Vagina (tissue), 2 donors: Measurements from ENCODE around the gene COL5A1. TPM values are rescaled to one million over a fixed set of nuclear protein-coding genes. Genes with fewer than 3 reads are reported as not detected.

Experiments used
- DNase-seq, 2 donors: peaks; one replicate each; pipeline ENCODE4 v3.0.0-alpha.2; 2017; ENCODE audit errors: extremely low spot score in 2 of 2
- H3K27ac ChIP-seq: fragments of 200-600 bp; sonication (generic); one replicate; pipeline ENCODE4 v1.5.1; 2019
- H3K27me3 ChIP-seq: fragments of 200-600 bp; sonication (generic); one replicate; pipeline ENCODE4 v1.5.1; 2019
- H3K36me3 ChIP-seq, 2 donors: fragments of 200-600 bp; sonication (generic); one replicate each; pipeline ENCODE4 v1.5.1; 2017 to 2019
- H3K4me1 ChIP-seq: fragments of 200-600 bp; sonication (generic); one replicate; pipeline ENCODE4 v1.5.1; 2019
- H3K4me3 ChIP-seq, 2 donors: fragments of 200-600 bp; sonication (generic); 1 replicate in 1 of 2; 2 replicates in 1 of 2; pipeline ENCODE4 v1.5.1; 2016 to 2019
- H3K9me3 ChIP-seq: fragments of 200-600 bp; sonication (generic); one replicate; pipeline ENCODE4 v1.5.1; 2019
- POLR2A ChIP-seq, 2 donors: fragments of 450-650 bp; IDR thresholded peaks; one replicate each; pipeline ENCODE4 v1.6.1; 2017; ENCODE audit warnings: antibody characterized with exemption in 2 of 2, mild to moderate bottlenecking in 2 of 2, moderate library complexity in 2 of 2
- POLR2AphosphoS5 ChIP-seq, 2 donors: sonication (generic); formaldehyde crosslinking; IDR thresholded peaks; one replicate each; pipeline ENCODE4 v1.9.0; 2017; ENCODE audit warnings: antibody characterized with exemption in 2 of 2, mild to moderate bottlenecking in 2 of 2, low read depth in 1 of 2; ENCODE audit not compliant: insufficient read depth in 1 of 2
- intact Hi-C: fragments of 100-400 bp; cut with DNase I; formaldehyde crosslinking; loops from one replicate; pipeline ENCODE4 v1.15.1; 2023
- total RNA-seq: library from RNA; depleted of rRNA; stranded (reverse); fragments of >200 nt; gene quantifications from one replicate; pipeline ENCODE4 v1.2.3, GENCODE V29; 2016
- TF ChIP-seq, protein P1 (sequence below), 3 experiments: fragments of 450-650 bp in 2 of 3; fragments of 200-600 bp in 1 of 3; sonication (generic) in 1 of 3; IDR thresholded peaks; one replicate each; pipeline ENCODE4 v1.5.1; 2017 to 2019; ENCODE audit warnings: antibody characterized with exemption in 3 of 3, mild to moderate bottlenecking in 2 of 3, moderate library complexity in 2 of 3

Gene COL5A1
- total RNA-seq, 1 donor from 2014 or later = 36.6 TPM

DNA sequence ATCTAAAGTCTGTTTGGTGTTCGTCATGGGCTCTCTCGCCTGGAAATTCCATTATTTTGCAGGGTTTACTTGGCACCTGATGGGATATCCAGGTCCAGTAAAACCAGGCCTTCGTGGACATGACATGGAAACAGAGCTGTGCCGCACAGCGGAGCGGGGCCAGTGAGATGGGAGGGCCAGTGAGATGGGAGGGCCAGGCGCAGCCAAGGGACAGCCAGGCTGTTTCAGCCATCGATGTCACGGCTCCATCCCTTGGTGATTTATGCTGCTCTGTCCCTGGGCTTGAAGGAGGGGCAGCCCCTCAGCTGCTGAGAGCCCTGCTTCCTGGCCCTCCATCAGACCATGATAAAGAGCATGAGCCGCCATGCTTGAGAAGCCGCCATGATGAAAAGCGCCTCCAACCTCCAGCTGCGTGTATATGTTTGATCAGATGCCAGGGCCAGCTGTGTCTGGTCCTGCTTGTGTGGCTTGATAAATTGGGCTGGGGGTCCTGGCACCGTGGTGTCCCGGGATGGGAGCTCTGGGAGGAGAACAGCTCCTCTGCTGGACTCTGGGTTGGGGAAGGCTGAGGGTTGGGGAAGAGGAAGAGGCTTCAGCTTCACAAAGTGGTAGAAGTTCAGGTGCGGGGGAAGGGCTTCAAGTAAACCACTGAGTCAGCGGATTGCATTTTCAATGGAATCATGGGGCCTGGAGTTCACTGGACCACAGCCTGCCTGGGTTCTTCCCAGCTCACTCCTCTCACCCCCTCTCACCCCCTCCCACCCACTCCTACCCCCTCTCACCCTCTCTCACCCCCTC lies 6.1 kb upstream of the COL5A1 start:
- intact Hi-C loops = no loop called here
- TF ChIP-seq, protein P1, sequence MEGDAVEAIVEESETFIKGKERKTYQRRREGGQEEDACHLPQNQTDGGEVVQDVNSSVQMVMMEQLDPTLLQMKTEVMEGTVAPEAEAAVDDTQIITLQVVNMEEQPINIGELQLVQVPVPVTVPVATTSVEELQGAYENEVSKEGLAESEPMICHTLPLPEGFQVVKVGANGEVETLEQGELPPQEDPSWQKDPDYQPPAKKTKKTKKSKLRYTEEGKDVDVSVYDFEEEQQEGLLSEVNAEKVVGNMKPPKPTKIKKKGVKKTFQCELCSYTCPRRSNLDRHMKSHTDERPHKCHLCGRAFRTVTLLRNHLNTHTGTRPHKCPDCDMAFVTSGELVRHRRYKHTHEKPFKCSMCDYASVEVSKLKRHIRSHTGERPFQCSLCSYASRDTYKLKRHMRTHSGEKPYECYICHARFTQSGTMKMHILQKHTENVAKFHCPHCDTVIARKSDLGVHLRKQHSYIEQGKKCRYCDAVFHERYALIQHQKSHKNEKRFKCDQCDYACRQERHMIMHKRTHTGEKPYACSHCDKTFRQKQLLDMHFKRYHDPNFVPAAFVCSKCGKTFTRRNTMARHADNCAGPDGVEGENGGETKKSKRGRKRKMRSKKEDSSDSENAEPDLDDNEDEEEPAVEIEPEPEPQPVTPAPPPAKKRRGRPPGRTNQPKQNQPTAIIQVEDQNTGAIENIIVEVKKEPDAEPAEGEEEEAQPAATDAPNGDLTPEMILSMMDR (IDR thresholded peaks at IDR 0.05) = no peak
- TF ChIP-seq POLR2A (IDR thresholded peaks at IDR 0.05) (no peak), POLR2AphosphoS5 (IDR thresholded peaks at IDR 0.05; ENCODE audit: insufficient read depth in 1 of 2, low read depth in 1 of 2) (no peak)
- Histone ChIP-seq H3K4me3 (no peak overlapping the region), H3K9me3 (no peaks in the 10 kb centered on the region), H3K27me3 (no peaks in the 10 kb centered on the region), H3K36me3 (no peaks in the 10 kb centered on the region), H3K4me1 (peaks cover 2% of the 10 kb centered on the region), H3K27ac (no peak overlapping the region)
- no peak for DNase-seq

DNA sequence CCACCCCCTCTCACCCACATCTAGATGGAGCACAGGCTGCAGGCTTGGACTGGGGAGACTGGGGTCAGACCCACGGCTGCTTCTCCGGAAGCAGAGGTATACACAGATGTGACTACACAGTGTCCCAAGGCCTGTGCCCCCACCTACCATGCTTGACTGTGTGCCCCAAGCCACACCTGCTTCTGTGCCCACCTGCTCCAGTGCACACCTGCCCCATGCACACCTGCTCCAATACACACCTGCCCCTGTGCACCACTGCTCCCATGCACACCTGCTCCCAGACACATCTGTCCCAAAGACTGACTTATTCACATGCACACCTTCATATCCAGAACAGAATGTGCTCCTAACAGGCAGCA lies 5.5 kb upstream of the COL5A1 start:
- H3K9me3 ChIP-seq = no peaks in the 10 kb centered on the region
- H3K27ac ChIP-seq = no peak overlapping the region
- intact Hi-C loops = no loop called here
- H3K4me1 ChIP-seq = peaks cover 7% of the 10 kb centered on the region
- DNase-seq = no peak
- H3K4me3 ChIP-seq = no peak overlapping the region
- no peaks in the 10 kb centered on the region for H3K36me3 ChIP-seq
- H3K27me3 ChIP-seq = no peaks in the 10 kb centered on the region
- TF ChIP-seq, protein P1 (IDR thresholded peaks at IDR 0.05) = no peak
- no peak for TF ChIP-seq POLR2A (IDR thresholded peaks at IDR 0.05)
- TF ChIP-seq POLR2AphosphoS5 (IDR thresholded peaks at IDR 0.05; ENCODE audit: insufficient read depth in 1 of 2, low read depth in 1 of 2) = no peak

DNA sequence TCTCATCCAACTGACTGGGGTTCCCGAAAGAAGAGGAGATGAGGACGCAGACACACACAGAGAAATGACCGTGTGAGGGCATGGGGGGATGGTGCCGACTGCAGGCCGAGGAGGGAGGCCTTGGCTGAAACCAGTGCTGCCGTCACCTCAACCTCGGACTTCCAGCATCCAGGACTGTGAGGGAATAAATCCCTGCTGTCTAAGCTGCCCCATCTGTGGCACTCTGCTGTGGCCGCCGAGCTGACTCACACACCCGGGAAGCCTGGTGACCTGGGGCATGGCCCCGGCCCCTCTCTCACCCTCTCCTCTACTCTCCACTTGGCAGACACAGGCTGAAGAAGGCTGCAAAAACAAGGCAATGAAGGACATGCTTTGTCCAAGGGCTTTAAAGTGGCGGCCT lies 4.4 kb upstream of the COL5A1 start:
- intact Hi-C loops = no loop called here
- no peak overlapping the region for H3K27ac ChIP-seq
- DNase-seq = no peak
- no peaks in the 10 kb centered on the region for H3K27me3 ChIP-seq
- no peak overlapping the region for H3K4me3 ChIP-seq
- TF ChIP-seq POLR2A (IDR thresholded peaks at IDR 0.05) (no peak), POLR2AphosphoS5 (IDR thresholded peaks at IDR 0.05; ENCODE audit: insufficient read depth in 1 of 2, low read depth in 1 of 2) (peak in 1 of 2 donors; percentile 15)
- H3K9me3 ChIP-seq = no peaks in the 10 kb centered on the region
- H3K36me3 ChIP-seq = no peaks in the 10 kb centered on the region
- peaks cover 9% of the 10 kb centered on the region for H3K4me1 ChIP-seq

DNA sequence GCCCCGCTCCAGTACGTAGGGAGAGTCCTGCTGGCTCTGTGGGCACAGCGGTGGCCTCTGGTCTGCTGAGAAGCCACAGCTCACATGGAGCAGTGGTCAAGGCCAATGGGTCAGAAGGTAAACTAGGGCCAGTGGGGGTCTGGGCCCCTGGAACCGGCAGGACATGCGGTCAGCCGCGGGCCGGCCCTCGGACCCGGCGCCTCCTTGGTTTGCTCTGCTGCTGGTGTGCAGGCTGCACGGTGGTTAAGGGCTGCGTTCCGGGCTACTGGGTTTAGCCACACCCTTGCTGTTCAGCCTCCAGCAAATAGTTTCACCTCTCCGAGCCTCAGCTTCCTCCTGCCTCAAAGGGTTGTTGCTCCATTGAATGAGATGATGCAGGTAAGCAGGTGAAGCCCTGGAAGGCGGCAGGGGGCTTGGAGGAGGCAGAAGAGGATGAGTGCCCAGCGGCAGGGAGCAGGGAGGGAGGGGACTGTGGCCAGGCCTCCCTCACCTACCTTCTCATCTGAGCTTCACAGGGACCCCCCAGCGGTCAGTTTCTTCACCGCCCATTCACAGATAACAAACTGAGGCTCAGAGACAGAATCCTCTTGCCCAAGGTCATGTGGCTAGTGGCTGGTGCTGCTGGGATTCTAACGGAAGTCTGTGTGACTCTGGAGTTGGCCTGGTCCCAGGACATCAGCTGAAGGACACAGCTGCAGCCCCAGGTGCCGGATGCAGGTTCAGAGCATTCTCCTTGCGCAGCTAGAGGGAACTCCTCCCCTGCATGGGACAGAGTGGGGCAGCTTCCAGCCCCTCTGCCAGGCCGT lies 3.7 kb upstream of the COL5A1 start:
- intact Hi-C loops = no loop called here
- peaks cover 9% of the 10 kb centered on the region for H3K4me1 ChIP-seq
- H3K27ac ChIP-seq = no peak overlapping the region
- TF ChIP-seq POLR2AphosphoS5 (IDR thresholded peaks at IDR 0.05; ENCODE audit: insufficient read depth in 1 of 2, low read depth in 1 of 2) = no peak
- TF ChIP-seq POLR2A (IDR thresholded peaks at IDR 0.05) = no peak
- TF ChIP-seq, protein P1 (IDR thresholded peaks at IDR 0.05) = no peak
- no peaks in the 10 kb centered on the region for H3K36me3 ChIP-seq
- no peak overlapping the region for H3K4me3 ChIP-seq
- no peaks in the 10 kb centered on the region for H3K27me3 ChIP-seq
- H3K9me3 ChIP-seq = no peaks in the 10 kb centered on the region
- no peak for DNase-seq

DNA sequence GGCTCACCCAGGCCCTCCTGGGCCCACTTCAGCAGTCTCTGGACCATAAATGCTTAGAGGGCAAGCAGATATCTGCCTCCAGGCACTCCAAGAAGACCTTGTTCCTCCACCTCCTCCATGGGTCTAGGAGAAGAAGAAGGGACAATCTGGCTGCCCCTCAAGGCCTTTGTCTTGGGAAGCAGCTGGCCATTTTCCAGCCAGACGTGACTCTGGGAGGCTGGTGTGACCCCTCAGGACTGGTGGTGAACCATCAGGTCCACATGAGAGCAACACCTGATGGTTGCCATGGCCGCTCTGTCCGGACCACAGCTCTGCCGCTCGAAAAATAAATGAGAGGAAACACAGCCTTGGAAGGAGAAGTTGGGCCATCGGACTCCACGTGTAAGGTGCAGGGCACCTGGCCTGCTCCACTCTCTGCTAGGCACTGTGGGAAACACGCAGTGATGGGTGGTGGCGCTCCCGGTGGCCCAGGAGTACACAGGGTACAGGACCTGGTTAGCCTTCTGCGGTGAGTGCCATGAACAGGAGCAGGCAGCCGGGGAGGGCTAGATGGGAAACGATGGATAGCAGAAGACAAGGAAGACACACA lies 3.0 kb upstream of the COL5A1 start:
- DNase-seq = no peak
- H3K9me3 ChIP-seq = no peaks in the 10 kb centered on the region
- no peak overlapping the region for H3K4me3 ChIP-seq
- H3K27ac ChIP-seq = no peak overlapping the region
- TF ChIP-seq POLR2A (IDR thresholded peaks at IDR 0.05) (no peak), POLR2AphosphoS5 (IDR thresholded peaks at IDR 0.05; ENCODE audit: insufficient read depth in 1 of 2, low read depth in 1 of 2) (no peak)
- TF ChIP-seq, protein P1 (IDR thresholded peaks at IDR 0.05) = no peak
- no peaks in the 10 kb centered on the region for H3K36me3 ChIP-seq
- peaks cover 9% of the 10 kb centered on the region for H3K4me1 ChIP-seq
- intact Hi-C loops = no loop called here
- H3K27me3 ChIP-seq = no peaks in the 10 kb centered on the region
